Neuronal stem cell (in vitro differentiated cells): Measurements from ENCODE around the gene PARN.

Experiments
- DNase-seq: peaks from one replicate; pipeline ENCODE4 v3.0.0-alpha.2; 2013; ENCODE audit warnings: low spot score
- H2AFZ ChIP-seq: one replicate; pipeline ENCODE4 v1.6.1; 2013; ENCODE audit warnings: mild to moderate bottlenecking, low read length, inconsistent platforms
- H2AK5ac ChIP-seq: 2 replicates; pipeline ENCODE4 v1.6.1; 2013; ENCODE audit warnings: low read depth, mild to moderate bottlenecking, inconsistent platforms, low read length, moderate library complexity, mixed read lengths
- H2BK120ac ChIP-seq: 2 replicates; pipeline ENCODE4 v1.6.1; 2013; ENCODE audit warnings: low read depth, mild to moderate bottlenecking, inconsistent platforms, low read length, moderate library complexity, mixed read lengths
- H2BK12ac ChIP-seq: one replicate; pipeline ENCODE4 v1.6.1; 2013; ENCODE audit warnings: low read length, inconsistent platforms
- H2BK15ac ChIP-seq: 2 replicates; pipeline ENCODE4 v1.6.1; 2013; ENCODE audit warnings: mild to moderate bottlenecking, low read length, inconsistent platforms, mixed read lengths
- H2BK5ac ChIP-seq: one replicate; pipeline ENCODE4 v1.6.1; 2013; ENCODE audit warnings: inconsistent platforms, mild to moderate bottlenecking, low read length, moderate library complexity
- H3K14ac ChIP-seq: one replicate; pipeline ENCODE4 v1.6.1; 2013; ENCODE audit warnings: low read length, inconsistent platforms
- H3K18ac ChIP-seq: 2 replicates; pipeline ENCODE4 v1.6.1; 2013; ENCODE audit warnings: low read length, inconsistent platforms
- H3K23ac ChIP-seq: 2 replicates; pipeline ENCODE4 v1.6.1; 2013; ENCODE audit warnings: low read depth, mild to moderate bottlenecking, mixed read lengths, low read length, inconsistent platforms; ENCODE audit not compliant: poor library complexity
- H3K27ac ChIP-seq: replicated peaks from 3 replicates; pipeline ENCODE4 v1.5.1; 2013; ENCODE audit warnings: low read length, inconsistent platforms
- H3K27me3 ChIP-seq, 3 experiments: 2 replicates each; pipeline ENCODE4 v1.6.1; 2013; ENCODE audit warnings: low read length in 3 of 3, mild to moderate bottlenecking in 2 of 3, inconsistent platforms in 1 of 3, low read depth in 1 of 3, mixed read lengths in 1 of 3, moderate library complexity in 1 of 3; ENCODE audit not compliant: control insufficient read depth in 3 of 3, insufficient read depth in 3 of 3
- H3K36me3 ChIP-seq, 2 donors: replicated peaks in 1 of 2; 2 replicates each; pipeline ENCODE4 v1.6.1; 2013; ENCODE audit warnings: low read length in 2 of 2; ENCODE audit not compliant: control insufficient read depth in 2 of 2, insufficient read depth in 2 of 2
- H3K4ac ChIP-seq: 2 replicates; pipeline ENCODE4 v1.6.1; 2013; ENCODE audit warnings: inconsistent platforms, mild to moderate bottlenecking, low read length, moderate library complexity
- H3K4me1 ChIP-seq, 2 donors: 1 replicate in 1 of 2; 2 replicates in 1 of 2; pipeline ENCODE4 v1.6.1; 2013; ENCODE audit warnings: low read length in 2 of 2, low read depth in 1 of 2; ENCODE audit not compliant: control insufficient read depth in 2 of 2, insufficient read depth in 1 of 2
- H3K4me2 ChIP-seq: one replicate; pipeline ENCODE4 v1.6.1; 2013; ENCODE audit warnings: mild to moderate bottlenecking, low read length, inconsistent platforms; ENCODE audit not compliant: insufficient read depth, poor library complexity, severe bottlenecking
- H3K4me3 ChIP-seq, 2 donors: 2 replicates each; pipeline ENCODE4 v1.5.1; 2013; ENCODE audit warnings: low read length in 2 of 2, mild to moderate bottlenecking in 2 of 2, inconsistent platforms in 1 of 2, moderate library complexity in 1 of 2
- H3K79me1 ChIP-seq: one replicate; pipeline ENCODE4 v1.6.1; 2013; ENCODE audit warnings: low read depth, mild to moderate bottlenecking, inconsistent platforms, low read length, moderate library complexity
- H3K9ac ChIP-seq: one replicate; pipeline ENCODE4 v1.6.1; 2013; ENCODE audit warnings: mild to moderate bottlenecking, low read depth, low read length, inconsistent platforms; ENCODE audit not compliant: poor library complexity
- H3K9me3 ChIP-seq, 2 donors: replicated peaks in 1 of 2; 2 replicates each; pipeline versions ENCODE3 to v1.6.1; 2013; ENCODE audit warnings: low read length in 2 of 2, mild to moderate bottlenecking in 2 of 2, inconsistent platforms in 1 of 2, low read depth in 1 of 2, mixed read lengths in 1 of 2, moderate library complexity in 1 of 2; ENCODE audit not compliant: control insufficient read depth in 2 of 2, insufficient read depth in 1 of 2
- H4K8ac ChIP-seq: one replicate; pipeline ENCODE4 v1.6.1; 2013; ENCODE audit warnings: low read depth, mild to moderate bottlenecking, inconsistent platforms, low read length, moderate library complexity
- H4K91ac ChIP-seq: one replicate; pipeline ENCODE4 v1.6.1; 2013; ENCODE audit warnings: low read length, low read depth, mild to moderate bottlenecking, inconsistent platforms; ENCODE audit not compliant: poor library complexity
- WGBS, 2 donors: extraction: QIAGEN DNeasy Blood & Tissue Kit; methylation state at CpG; one replicate each; pipeline ENCODE4 v1.1.7; 2013; ENCODE audit warnings: missing lambda C conversion rate in 2 of 2, mixed read lengths in 1 of 2; ENCODE audit not compliant: insufficient read length in 2 of 2, insufficient replicate concordance in 1 of 2; ENCODE audit errors: extremely low coverage in 2 of 2; 5-methylcytosine and 5-hydroxymethylcytosine counted together

PARN gene

GRCh38 chr16:14531613-14532012 lies 98.4 kb downstream of the PARN start:
- H4K91ac ChIP-seq: no peak overlapping the region
- no peak overlapping the region for H3K4me3 ChIP-seq
- H3K27ac ChIP-seq: no peak overlapping the region
- H3K14ac ChIP-seq: no peak overlapping the region
- H3K4ac ChIP-seq: no peak overlapping the region
- H2BK15ac ChIP-seq: no peak overlapping the region
- H2BK12ac ChIP-seq: no peak overlapping the region
- no peak overlapping the region for H4K8ac ChIP-seq
- peaks cover 2% of the 10 kb centered on the region in 2 donors for H3K4me1 ChIP-seq
- no peak overlapping the region for H3K9ac ChIP-seq
- H3K9me3 ChIP-seq: peaks cover 5 to 6% of the 10 kb centered on the region in 2 donors
- no peaks in the 10 kb centered on the region for H3K79me1 ChIP-seq
- H3K27me3 ChIP-seq: no peaks in the 10 kb centered on the region
- no peak overlapping the region for H2BK5ac ChIP-seq
- no peak overlapping the region for H2AK5ac ChIP-seq
- no peak overlapping the region for H3K18ac ChIP-seq
- peaks cover 2% of the 10 kb centered on the region in 2 donors for H3K36me3 ChIP-seq
- WGBS, 2 donors: no CpG with 5 or more reads among the region's 5 CpGs
- no peak overlapping the region for H3K23ac ChIP-seq
- H2AFZ ChIP-seq: no peak overlapping the region
- H2BK120ac ChIP-seq: no peak overlapping the region
- H3K4me2 ChIP-seq: no peak overlapping the region
- DNase-seq: no peak

- no peak overlapping the region for H3K4ac ChIP-seq
- peaks cover 2% of the 10 kb centered on the region in 2 donors for H3K36me3 ChIP-seq
- H3K14ac ChIP-seq: no peak overlapping the region
- no peak overlapping the region for H4K8ac ChIP-seq
- H2BK120ac ChIP-seq: no peak overlapping the region
- H3K4me3 ChIP-seq: no peak overlapping the region
- peaks cover 5 to 6% of the 10 kb centered on the region in 2 donors for H3K9me3 ChIP-seq
- H3K9ac ChIP-seq: no peak overlapping the region
- DNase-seq: no peak
- no peak overlapping the region for H2BK12ac ChIP-seq
- no peak overlapping the region for H4K91ac ChIP-seq
- no peaks in the 10 kb centered on the region for H3K79me1 ChIP-seq
- no peak overlapping the region for H3K18ac ChIP-seq
- H3K4me2 ChIP-seq: no peak overlapping the region
- H3K23ac ChIP-seq: no peak overlapping the region
- H2AK5ac ChIP-seq: no peak overlapping the region
- H3K27me3 ChIP-seq: no peaks in the 10 kb centered on the region
- H3K27ac ChIP-seq: no peak overlapping the region
- H3K4me1 ChIP-seq: peaks cover 2% of the 10 kb centered on the region in 2 donors
- WGBS, 2 donors: no CpG with 5 or more reads among the region's 3 CpGs
- no peak overlapping the region for H2AFZ ChIP-seq
- H2BK15ac ChIP-seq: no peak overlapping the region
- no peak overlapping the region for H2BK5ac ChIP-seq
Measured at GRCh38 chr16:14531101-14531500, 99.0 kb downstream of the PARN start.

- peaks cover 2 to 4% of the 10 kb centered on the region in 2 donors for H3K4me1 ChIP-seq
- no peak overlapping the region for H4K91ac ChIP-seq
- H2BK15ac ChIP-seq: no peak overlapping the region
- H2BK120ac ChIP-seq: no peak overlapping the region
- WGBS, 2 donors: no CpG with 5 or more reads among the region's 2 CpGs
- H2AK5ac ChIP-seq: no peak overlapping the region
- no peak overlapping the region for H3K14ac ChIP-seq
- H3K23ac ChIP-seq: no peak overlapping the region
- H3K27ac ChIP-seq: no peak overlapping the region
- no peak overlapping the region for H3K18ac ChIP-seq
- peaks cover 2% of the 10 kb centered on the region in 2 donors for H3K36me3 ChIP-seq
- no peak overlapping the region for H3K4me2 ChIP-seq
- no peak overlapping the region for H2AFZ ChIP-seq
- H2BK5ac ChIP-seq: no peak overlapping the region
- DNase-seq: no peak
- H3K79me1 ChIP-seq: no peaks in the 10 kb centered on the region
- H2BK12ac ChIP-seq: no peak overlapping the region
- no peak overlapping the region for H3K4me3 ChIP-seq
- no peak overlapping the region for H4K8ac ChIP-seq
- no peaks in the 10 kb centered on the region for H3K27me3 ChIP-seq
- H3K9me3 ChIP-seq: peaks cover 5 to 6% of the 10 kb centered on the region in 2 donors
- no peak overlapping the region for H3K4ac ChIP-seq
- H3K9ac ChIP-seq: no peak overlapping the region
Measured at GRCh38 chr16:14530046-14530445, 100.0 kb downstream of the PARN start.

GRCh38 chr16:14529010-14529669 lies 100.9 kb downstream of the PARN start:
- no peaks in the 10 kb centered on the region for H3K27me3 ChIP-seq
- H3K27ac ChIP-seq: no peak overlapping the region
- H2BK15ac ChIP-seq: no peak overlapping the region
- no peak overlapping the region for H3K4ac ChIP-seq
- H4K91ac ChIP-seq: no peak overlapping the region
- no peak overlapping the region for H3K14ac ChIP-seq
- no peak overlapping the region for H2AFZ ChIP-seq
- H3K4me1 ChIP-seq: peaks cover 2 to 5% of the 10 kb centered on the region in 2 donors
- peaks cover 2% of the 10 kb centered on the region in 2 donors for H3K36me3 ChIP-seq
- no peaks in the 10 kb centered on the region for H3K79me1 ChIP-seq
- H2AK5ac ChIP-seq: no peak overlapping the region
- H3K18ac ChIP-seq: no peak overlapping the region
- H3K9me3 ChIP-seq: peaks cover 5 to 6% of the 10 kb centered on the region in 2 donors
- H2BK12ac ChIP-seq: no peak overlapping the region
- H2BK5ac ChIP-seq: no peak overlapping the region
- no CpG with 5 or more reads among the region's 11 CpGs for WGBS, 2 donors
- peak; percentile 70 for DNase-seq
- H3K4me3 ChIP-seq: no peak overlapping the region
- no peak overlapping the region for H3K9ac ChIP-seq
- no peak overlapping the region for H3K4me2 ChIP-seq
- no peak overlapping the region for H3K23ac ChIP-seq
- no peak overlapping the region for H2BK120ac ChIP-seq
- no peak overlapping the region for H4K8ac ChIP-seq
